ENCODE measurements around the gene TFPI2.

The TFPI2 gene

GRCh38 chr7:93890464-93891068, at the start of gene TFPI2:
Gene TFPI2 (minus strand): TSS chr7:93890753. CDS start chr7:93890678, 75 bp downstream.
- DNase-seq (ENCODE audit: low read depth): peak; percentile 49
- TF ChIP-seq, protein P1, sequence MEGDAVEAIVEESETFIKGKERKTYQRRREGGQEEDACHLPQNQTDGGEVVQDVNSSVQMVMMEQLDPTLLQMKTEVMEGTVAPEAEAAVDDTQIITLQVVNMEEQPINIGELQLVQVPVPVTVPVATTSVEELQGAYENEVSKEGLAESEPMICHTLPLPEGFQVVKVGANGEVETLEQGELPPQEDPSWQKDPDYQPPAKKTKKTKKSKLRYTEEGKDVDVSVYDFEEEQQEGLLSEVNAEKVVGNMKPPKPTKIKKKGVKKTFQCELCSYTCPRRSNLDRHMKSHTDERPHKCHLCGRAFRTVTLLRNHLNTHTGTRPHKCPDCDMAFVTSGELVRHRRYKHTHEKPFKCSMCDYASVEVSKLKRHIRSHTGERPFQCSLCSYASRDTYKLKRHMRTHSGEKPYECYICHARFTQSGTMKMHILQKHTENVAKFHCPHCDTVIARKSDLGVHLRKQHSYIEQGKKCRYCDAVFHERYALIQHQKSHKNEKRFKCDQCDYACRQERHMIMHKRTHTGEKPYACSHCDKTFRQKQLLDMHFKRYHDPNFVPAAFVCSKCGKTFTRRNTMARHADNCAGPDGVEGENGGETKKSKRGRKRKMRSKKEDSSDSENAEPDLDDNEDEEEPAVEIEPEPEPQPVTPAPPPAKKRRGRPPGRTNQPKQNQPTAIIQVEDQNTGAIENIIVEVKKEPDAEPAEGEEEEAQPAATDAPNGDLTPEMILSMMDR (conservative IDR thresholded peaks at IDR 0.05; ENCODE audit: low read length): peak; percentile 29

GRCh38 chr7:93938293-93938692, 47.7 kb upstream of the TFPI2 start:
- DNase-seq (ENCODE audit: low read depth): no peak
- H3K4me3 ChIP-seq (ENCODE audit: low read length): no peak overlapping the region
- TF ChIP-seq, protein P1 (conservative IDR thresholded peaks at IDR 0.05; ENCODE audit: low read length): no peak

More at GRCh38 chr7:93890464-93891068, at the start of gene TFPI2:
- H3K4me3 ChIP-seq (ENCODE audit: low read length): peak within 1 kb of the TSS; percentile 71

DNA sequence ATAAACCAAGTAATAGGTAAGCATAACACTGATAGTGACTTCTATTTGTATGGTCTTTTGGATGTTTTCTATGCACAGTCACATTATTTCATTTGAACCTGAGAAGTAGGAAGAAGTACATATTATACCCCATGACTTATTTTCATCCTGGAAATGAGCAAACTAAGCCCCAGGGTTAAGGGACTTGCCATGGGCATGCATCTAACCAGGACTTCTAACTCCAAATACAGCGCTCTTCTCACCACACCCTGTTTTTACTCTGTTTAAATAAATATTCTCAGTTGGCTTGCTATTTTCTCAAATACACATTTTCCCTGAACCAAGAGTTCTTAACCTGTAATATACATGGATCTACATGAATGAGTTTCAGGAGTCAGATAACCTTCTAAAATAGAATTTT, 47.3 kb upstream of the TFPI2 start:
- TF ChIP-seq, protein P1 (conservative IDR thresholded peaks at IDR 0.05; ENCODE audit: low read length): no peak
- DNase-seq (ENCODE audit: low read depth): no peak
- H3K4me3 ChIP-seq (ENCODE audit: low read length): no peak overlapping the region

GRCh38 chr7:93935102-93935501, 44.5 kb upstream of the TFPI2 start:
- TF ChIP-seq, protein P1 (conservative IDR thresholded peaks at IDR 0.05; ENCODE audit: low read length): no peak
- H3K4me3 ChIP-seq (ENCODE audit: low read length): no peak overlapping the region
- no peak for DNase-seq (ENCODE audit: low read depth)

GRCh38 chr7:93933156-93933555, 42.6 kb upstream of the TFPI2 start:
- DNase-seq (ENCODE audit: low read depth): no peak
- TF ChIP-seq, protein P1 (conservative IDR thresholded peaks at IDR 0.05; ENCODE audit: low read length): no peak
- no peak overlapping the region for H3K4me3 ChIP-seq (ENCODE audit: low read length)

- no peak overlapping the region for H3K4me3 ChIP-seq (ENCODE audit: low read length)
- TF ChIP-seq, protein P1 (conservative IDR thresholded peaks at IDR 0.05; ENCODE audit: low read length): no peak
- no peak for DNase-seq (ENCODE audit: low read depth)
Measured at GRCh38 chr7:93931655-93932054, 41.1 kb upstream of the TFPI2 start.

DNA sequence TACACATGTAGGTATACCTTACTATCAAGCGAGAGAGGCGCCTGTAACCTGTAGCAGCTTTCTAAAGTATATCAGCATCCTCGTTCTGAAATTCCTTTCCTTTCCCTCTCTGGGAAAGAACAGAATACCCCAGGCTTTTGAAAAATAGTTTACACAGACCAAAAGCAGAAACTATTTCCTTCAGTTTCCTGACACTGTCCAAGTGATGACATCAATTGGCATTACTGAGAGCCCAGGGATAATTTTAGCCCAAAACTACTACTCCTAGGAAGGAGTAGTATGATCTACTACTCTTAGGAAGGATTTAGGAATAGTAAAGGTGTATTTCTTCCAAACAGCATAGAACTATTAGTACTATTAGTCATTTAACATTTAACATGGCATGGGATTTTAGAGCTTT, 37.0 kb upstream of the TFPI2 start:
- TF ChIP-seq, protein P1 (conservative IDR thresholded peaks at IDR 0.05; ENCODE audit: low read length): no peak
- H3K4me3 ChIP-seq (ENCODE audit: low read length): no peak overlapping the region
- no peak for DNase-seq (ENCODE audit: low read depth)

Measured in AG10803 (cell line).